Measurements from ENCODE around the gene CDX1.

The CDX1 gene

DNA sequence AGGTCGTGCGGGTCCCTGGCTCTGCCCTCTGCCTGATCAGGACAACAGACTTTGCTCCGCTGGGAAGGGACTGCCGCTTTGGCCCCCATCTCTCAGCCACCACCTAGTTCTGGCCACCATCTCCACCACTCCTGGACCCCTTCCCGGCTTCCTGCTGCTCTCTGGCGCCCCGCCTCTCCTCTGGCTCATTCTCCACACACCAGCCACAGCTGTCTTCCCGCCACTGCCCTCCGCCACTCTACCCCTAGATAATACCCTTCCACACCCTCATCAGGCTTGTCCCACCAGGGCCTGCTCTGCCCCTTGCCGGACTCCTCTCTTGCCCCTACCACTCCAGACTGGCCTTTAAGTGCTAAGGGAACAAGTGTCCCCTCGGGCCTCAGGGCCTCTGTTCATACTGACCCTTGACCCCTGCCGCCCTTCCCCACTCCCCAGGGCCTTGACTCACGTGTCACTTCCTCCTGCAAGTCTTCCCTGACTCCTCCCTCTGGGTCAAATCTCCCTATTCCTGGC, 3.0 kb upstream of the CDX1 start:
- no peak for DNase-seq

DNA sequence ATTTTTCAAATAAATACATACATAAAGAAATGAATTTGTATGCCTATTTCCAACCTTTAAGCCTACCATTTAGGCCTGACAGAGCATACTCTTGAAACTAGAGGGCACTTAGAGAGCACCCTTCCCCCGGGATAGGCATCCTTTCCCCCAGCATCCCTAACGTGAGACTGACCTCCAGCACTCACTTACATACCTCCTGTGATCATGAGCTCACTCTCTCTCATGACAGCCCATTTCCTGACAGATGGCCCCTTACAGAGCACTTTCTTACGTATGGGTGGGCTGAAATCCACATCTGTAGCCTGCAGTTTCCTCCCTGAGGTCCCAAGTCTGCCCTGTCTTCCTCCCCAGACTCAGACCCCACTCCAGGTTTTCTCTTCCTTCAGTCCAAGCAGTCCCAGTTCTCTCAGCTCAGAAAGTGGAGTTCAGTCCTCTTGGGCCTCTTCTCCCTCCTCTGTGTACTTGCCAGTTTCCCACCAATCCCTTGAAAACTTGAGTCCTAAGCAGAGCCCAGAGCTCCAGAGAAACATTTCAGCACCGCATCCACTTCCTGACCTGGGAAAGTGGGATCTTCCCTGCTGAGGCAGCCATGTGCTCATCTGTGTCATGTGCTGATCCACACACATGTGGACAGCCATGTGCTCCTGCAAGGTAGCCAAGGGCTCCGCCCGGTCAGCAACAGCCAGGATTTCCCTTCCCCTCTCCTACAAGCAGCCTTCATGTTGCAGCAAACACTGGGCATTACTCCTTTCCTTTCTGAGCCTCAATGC, 2.2 kb upstream of the CDX1 start:
- no peak for DNase-seq

DNA sequence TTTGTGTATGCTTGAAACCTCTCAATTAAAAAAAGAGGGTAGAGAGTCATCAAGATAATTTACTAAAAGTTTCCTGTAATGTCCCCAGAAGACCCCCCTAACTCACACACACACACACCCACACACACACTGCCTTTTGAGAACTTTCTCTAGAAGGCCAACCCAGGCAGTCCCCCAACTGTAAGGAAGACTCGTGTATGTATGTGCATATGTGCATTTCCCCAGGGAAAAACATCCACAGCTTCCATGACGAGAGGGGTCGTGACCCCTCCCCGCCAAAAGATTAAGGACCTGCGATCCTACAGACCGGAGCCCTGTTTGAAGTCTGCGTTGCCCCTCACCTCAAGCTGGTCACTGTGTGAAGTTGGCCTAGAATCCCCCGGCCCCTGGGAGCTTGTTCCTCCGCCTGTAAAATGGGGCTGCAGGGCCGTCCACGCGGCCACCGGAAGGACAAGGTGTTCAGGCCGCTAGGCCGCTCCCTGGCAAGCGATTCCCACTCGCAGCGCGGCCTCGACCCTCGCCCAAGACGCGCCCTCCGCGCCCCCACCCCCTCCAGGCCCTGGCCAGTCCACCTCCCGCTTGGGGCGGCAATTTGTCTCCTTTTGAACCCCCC, 435 bp upstream of the CDX1 start:
- DNase-seq: no peak

DNA sequence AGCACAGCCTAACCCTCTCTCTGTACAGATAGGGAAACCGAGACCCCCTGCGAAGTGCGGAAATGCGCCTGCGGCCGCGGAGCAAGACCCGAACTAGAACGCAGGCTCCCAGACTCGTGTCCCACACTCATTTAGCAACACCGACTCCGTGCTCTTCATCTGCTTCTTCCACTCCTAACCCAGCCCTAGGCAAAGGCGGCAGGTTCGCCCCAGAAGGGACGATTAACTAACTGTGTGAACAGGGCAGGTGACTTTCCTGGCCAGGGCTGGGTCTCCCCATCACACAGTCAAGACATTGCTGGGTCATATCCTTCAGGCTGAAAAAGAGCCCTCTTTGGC, 903 bp downstream of the CDX1 start:
- no peak for DNase-seq

- no peak for DNase-seq
Observed at GRCh38 chr5:150167908-150168307, 1.3 kb downstream of the CDX1 start.

DNA sequence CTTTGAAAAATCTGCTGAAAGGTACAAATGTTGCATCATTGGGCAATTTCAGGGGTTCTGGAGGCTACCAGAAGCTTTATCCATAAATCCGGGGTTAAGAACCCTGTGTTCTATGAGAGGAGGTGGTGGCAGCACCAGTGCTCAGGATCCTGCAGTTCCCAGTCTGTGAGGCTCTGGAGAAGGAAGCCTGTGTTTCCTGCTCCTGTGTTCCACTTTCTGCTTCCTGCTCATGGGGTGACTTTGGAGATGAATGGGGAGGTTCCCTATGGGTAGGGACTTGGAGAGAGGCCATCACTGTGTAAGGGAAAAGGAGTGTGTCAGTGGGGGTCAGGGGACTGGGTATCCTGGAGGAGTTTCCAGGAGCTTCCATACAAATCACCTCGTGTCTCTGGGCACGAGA, 2.3 kb downstream of the CDX1 start:
- DNase-seq: no peak

GRCh38 chr5:150172145-150172544, 5.6 kb downstream of the CDX1 start:
- DNase-seq: no peak

- no peak for DNase-seq
Observed at GRCh38 chr5:150172556-150172955, 6.0 kb downstream of the CDX1 start.

- DNase-seq: no peak
Observed at GRCh38 chr5:150173161-150173560, 6.6 kb downstream of the CDX1 start.

DNA sequence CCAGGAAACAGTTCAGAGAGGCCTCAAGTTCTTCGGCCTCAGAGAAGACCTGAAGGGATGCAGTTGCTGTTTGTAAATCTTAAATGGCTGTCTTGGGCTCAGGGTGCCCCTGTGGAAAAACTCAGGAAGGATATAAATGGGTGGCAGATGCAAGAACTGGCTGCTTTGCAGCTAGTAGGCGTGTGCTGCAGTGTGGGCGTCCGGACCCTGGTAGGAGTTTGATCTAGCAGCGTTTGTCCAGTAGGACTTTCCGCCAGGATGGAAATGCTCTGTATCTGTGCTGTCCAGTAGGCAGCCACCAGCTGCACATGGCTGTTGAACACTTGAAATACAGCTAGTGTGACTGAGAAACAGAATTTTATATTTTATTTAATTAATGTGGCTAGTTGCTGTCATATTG, 7.7 kb downstream of the CDX1 start:
- DNase-seq: no peak

DNA sequence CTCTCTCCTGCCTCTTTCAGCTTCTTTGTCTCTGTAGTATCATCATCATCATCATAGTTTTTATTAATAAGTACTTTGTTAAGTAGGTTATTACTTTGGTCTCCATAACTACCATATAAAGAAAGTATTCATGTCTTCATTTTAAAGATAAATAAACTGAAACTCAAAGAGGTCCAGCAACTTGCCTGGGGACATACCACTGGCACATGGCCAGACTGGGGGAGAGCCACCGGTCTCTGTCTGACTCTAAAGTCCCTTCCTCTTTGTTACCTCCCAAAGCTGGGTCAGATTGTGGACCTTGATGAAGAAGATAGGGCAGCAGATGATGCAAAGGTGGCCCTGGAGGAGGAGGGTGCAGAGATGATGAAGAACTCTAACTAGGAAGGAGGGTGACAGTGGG, 8.5 kb downstream of the CDX1 start:
- no peak for DNase-seq

GRCh38 chr5:150175536-150175935, 9.0 kb downstream of the CDX1 start:
- no peak for DNase-seq

- DNase-seq: no peak
Observed at GRCh38 chr5:150176745-150177477, 10.3 kb downstream of the CDX1 start.

GRCh38 chr5:150177721-150178120, 11.1 kb downstream of the CDX1 start:
- DNase-seq: no peak

GRCh38 chr5:150178262-150178661, 11.7 kb downstream of the CDX1 start:
- no peak for DNase-seq

GRCh38 chr5:150179019-150179620, 12.5 kb downstream of the CDX1 start:
- DNase-seq: no peak

DNA sequence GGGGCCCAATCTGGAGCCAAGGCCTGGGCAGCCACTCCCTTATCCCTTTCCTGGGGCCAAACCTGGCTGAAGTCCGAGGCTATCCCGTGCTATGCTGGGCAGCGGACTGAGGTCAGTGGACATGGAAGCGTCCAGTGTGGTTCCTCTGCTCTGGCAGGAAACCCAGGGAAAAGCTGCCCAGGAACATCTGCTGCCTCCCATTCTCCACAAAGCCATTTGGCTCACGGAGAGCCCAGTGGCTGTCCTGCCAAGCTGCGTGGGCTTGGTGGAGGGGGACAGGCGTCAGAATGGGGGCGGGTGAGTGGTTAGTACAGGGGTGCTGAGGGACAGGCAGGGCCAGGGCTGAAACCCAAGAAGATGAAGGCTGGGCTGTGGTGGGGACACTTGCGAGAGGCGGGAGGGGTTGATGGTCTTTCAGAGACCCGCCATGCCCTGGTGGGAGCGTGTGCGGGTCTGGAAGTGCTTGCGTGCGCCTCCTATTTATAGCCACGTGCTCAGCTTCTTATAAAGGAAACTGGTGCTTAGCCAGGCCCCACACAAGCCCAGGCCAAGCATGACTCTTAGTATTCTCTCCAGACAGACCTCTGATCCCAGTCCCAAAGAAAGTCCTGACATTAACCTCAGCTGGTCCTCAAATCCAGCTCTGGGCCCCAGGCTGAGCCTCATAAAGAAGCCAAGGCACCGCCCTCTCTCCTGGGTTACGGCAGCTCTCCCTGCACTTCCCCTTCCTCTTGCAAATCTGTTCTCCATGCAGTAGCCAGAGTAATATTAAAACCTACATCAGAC, 13.9 kb downstream of the CDX1 start:
- no peak for DNase-seq

- no peak for DNase-seq
Observed at GRCh38 chr5:150181027-150181426, 14.4 kb downstream of the CDX1 start.

GRCh38 chr5:150181766-150182545, 15.4 kb downstream of the CDX1 start:
- DNase-seq: no peak

GRCh38 chr5:150182774-150183173, 16.2 kb downstream of the CDX1 start:
- DNase-seq: no peak

DNA sequence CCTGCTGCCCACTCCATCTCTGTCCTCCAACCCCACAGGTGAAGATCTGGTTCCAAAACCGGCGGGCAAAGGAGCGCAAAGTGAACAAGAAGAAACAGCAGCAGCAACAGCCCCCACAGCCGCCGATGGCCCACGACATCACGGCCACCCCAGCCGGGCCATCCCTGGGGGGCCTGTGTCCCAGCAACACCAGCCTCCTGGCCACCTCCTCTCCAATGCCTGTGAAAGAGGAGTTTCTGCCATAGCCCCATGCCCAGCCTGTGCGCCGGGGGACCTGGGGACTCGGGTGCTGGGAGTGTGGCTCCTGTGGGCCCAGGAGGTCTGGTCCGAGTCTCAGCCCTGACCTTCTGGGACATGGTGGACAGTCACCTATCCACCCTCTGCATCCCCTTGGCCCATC, 16.9 kb downstream of the CDX1 start:
- DNase-seq: no peak

- DNase-seq: no peak
Observed at GRCh38 chr5:150184006-150184405, 17.4 kb downstream of the CDX1 start.

All from NCI-H187 (cell line).